GM12878 (cell line): ENCODE measurements around the gene TOR1B.

Experiments used
- CBFB ChIP-seq: IDR thresholded peaks from 2 replicates; pipeline ENCODE4 v1.6.1; 2016; ENCODE audit warnings: antibody characterized with exemption, low read depth
- CEBPB ChIP-seq, 2 experiments: fragments of 150-350 bp in 1 of 2; IDR thresholded peaks; 2 replicates each; pipeline ENCODE4 v1.6.1; 2012 to 2014; ENCODE audit warnings: low read depth in 2 of 2, low read length in 2 of 2, borderline replicate concordance in 1 of 2, inconsistent platforms in 1 of 2
- CTCF ChIP-seq, 3 experiments: IDR thresholded peaks in 2 of 3; conservative IDR thresholded peaks in 1 of 3; 2 replicates each; pipeline ENCODE4 v1.5.1; 2011; ENCODE audit warnings: low read depth in 3 of 3, low read length in 3 of 3, mild to moderate bottlenecking in 3 of 3, control low read depth in 2 of 3, moderate library complexity in 2 of 3, inconsistent platforms in 1 of 3, mixed read lengths in 1 of 3; ENCODE audit not compliant: control insufficient read depth in 2 of 3, insufficient read depth in 1 of 3; ENCODE audit errors: extremely low read depth in 1 of 3
- FOS ChIP-seq: IDR thresholded peaks from 3 replicates; pipeline ENCODE4 v1.6.1; 2011; ENCODE audit warnings: borderline replicate concordance; ENCODE audit not compliant: insufficient read length; ENCODE audit errors: extremely low read depth
- GABPA ChIP-seq: IDR thresholded peaks from 2 replicates; pipeline ENCODE4 v1.6.1; 2014; ENCODE audit warnings: antibody characterized with exemption, low read depth, mild to moderate bottlenecking, inconsistent platforms
- GATAD2B ChIP-seq: fragments of 450-650 bp; conservative IDR thresholded peaks from 2 replicates; pipeline ENCODE4 v1.6.1; 2017; ENCODE audit warnings: low read depth, mild to moderate bottlenecking, moderate library complexity
- HDAC2 ChIP-seq: fragments of 200-600 bp; sonication (generic); IDR thresholded peaks from 2 replicates; pipeline ENCODE4 v1.6.1; 2017
- KDM1A ChIP-seq: fragments of 200-600 bp; sonication (generic); IDR thresholded peaks from 2 replicates; pipeline ENCODE4 v1.6.1; 2016; ENCODE audit warnings: borderline replicate concordance
- PAX5 ChIP-seq: IDR thresholded peaks from 2 replicates; pipeline ENCODE4 v1.6.1; 2011; ENCODE audit warnings: low read depth, low read length, borderline replicate concordance
- POLR2AphosphoS5 ChIP-seq: IDR thresholded peaks from 2 replicates; pipeline ENCODE4 v1.6.1; 2011; ENCODE audit warnings: mild to moderate bottlenecking, low read length, inconsistent platforms
- SPI1 ChIP-seq: IDR thresholded peaks from 2 replicates; pipeline ENCODE4 v1.6.1; 2011; ENCODE audit warnings: low read depth, mild to moderate bottlenecking, low read length, moderate library complexity, borderline replicate concordance; ENCODE audit not compliant: insufficient read depth
- STAT1 ChIP-seq: fragments of 450-650 bp; conservative IDR thresholded peaks from 2 replicates; pipeline ENCODE4 v1.6.1; 2014; ENCODE audit warnings: antibody characterized with exemption, mild to moderate bottlenecking
- ZBTB11 ChIP-seq: fragments of 450-650 bp; formaldehyde crosslinking; IDR thresholded peaks from 2 replicates; pipeline ENCODE4 v1.5.0; 2022; ENCODE audit warnings: mild to moderate bottlenecking, missing genetic modification characterization
- TF ChIP-seq, protein P1 (sequence below): IDR thresholded peaks from 2 replicates; pipeline ENCODE4 v1.6.1; 2012; ENCODE audit warnings: low read depth, low read length, improper control_type of control experiment

DNA sequence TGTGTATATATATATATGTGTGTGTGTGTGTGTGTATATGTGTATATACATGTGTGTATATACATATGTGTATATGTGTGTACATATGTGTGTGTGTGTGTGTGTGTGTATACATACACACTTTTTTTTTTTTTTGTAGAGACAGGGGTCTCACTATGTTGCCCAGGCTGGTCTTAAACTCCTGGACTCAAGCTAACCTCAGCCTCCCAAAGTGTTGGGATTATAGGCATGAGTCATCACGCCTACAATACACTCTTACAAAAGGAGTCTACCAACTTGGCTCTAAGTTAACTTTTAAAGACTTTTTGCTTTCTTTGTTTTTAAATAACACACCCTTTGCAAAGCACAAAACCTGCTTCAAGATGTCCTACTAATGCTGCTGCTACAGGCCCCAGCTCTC lies 30.0 kb downstream of the TOR1B start:
- TF ChIP-seq PAX5: no peak
- TF ChIP-seq CTCF (IDR thresholded peaks at IDR 0.05 in 2 of 3, conservative IDR thresholded peaks at IDR 0.05 in 1 of 3; ENCODE audit: control insufficient read depth in 2 of 3, extremely low read depth in 1 of 3, insufficient read depth in 1 of 3, low read depth in 3 of 3, low read length in 3 of 3): no peak
- TF ChIP-seq POLR2AphosphoS5: no peak
- TF ChIP-seq STAT1: no peak
- TF ChIP-seq GATAD2B: no peak
- TF ChIP-seq CEBPB (IDR thresholded peaks at IDR 0.05; ENCODE audit: borderline replicate concordance in 1 of 2, low read depth in 2 of 2, low read length in 2 of 2): no peak
- no peak for TF ChIP-seq HDAC2
- no peak for TF ChIP-seq GABPA
- TF ChIP-seq ZBTB11 (CRISPR knock-in tag): no peak
- no peak for TF ChIP-seq KDM1A
- TF ChIP-seq FOS: no peak
- no peak for TF ChIP-seq CBFB
- no peak for TF ChIP-seq SPI1
- TF ChIP-seq, protein P1, sequence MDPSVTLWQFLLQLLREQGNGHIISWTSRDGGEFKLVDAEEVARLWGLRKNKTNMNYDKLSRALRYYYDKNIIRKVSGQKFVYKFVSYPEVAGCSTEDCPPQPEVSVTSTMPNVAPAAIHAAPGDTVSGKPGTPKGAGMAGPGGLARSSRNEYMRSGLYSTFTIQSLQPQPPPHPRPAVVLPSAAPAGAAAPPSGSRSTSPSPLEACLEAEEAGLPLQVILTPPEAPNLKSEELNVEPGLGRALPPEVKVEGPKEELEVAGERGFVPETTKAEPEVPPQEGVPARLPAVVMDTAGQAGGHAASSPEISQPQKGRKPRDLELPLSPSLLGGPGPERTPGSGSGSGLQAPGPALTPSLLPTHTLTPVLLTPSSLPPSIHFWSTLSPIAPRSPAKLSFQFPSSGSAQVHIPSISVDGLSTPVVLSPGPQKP: no peak
